NT2/D1 (cell line): ENCODE measurements around the gene COL23A1.

Experiments used
- SUZ12 ChIP-seq: IDR thresholded peaks from 2 replicates; pipeline ENCODE4 v1.6.1; 2011; ENCODE audit not compliant: insufficient read length, insufficient read depth; ENCODE audit errors: extremely low read depth
- ZNF274 ChIP-seq: IDR thresholded peaks from 2 replicates; pipeline ENCODE4 v1.6.1; 2011; ENCODE audit warnings: mild to moderate bottlenecking, low read depth, low read length

DNA sequence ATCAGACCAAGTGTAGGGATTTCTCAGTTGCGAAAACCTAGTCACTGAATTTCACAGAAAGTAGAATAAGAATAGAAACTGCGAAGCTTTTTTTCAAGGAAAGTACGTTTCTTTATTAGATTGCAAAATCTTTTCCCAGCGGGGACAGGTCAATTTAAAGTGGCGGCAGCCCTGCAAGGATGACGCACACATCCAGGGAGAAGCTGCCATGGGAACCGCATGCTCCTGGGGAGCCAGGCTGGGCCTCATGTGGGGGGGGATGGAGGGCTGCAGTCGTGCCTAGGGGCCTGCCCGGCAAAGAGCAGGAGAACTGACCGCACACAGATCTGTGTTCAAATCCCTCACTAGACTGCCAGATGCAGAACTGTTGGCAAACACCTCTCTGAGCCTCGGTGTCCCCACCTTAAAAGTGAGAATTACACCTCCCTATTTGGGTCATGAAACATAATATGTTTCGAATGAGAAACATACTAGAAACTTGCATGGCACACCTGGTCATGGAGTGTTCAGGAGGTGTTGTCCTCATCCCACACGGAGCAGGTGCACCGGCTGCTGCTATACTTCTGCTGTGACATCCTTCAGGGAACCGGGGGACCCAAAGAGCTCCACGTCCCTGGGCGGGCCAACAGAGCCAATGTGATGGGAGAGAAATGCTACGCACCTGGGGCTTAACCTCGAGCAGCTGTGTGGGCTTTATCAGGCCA is 229.8 kb downstream of the COL23A1 start:
- TF ChIP-seq SUZ12 (no peak), ZNF274 (no peak)
